Type B pancreatic cell (in vitro differentiated cells): ENCODE measurements around the gene LRIT3. TPM values are rescaled to one million over a fixed set of nuclear protein-coding genes. Genes with fewer than 3 reads are reported as not detected.
A peak's percentile ranks its signal among the peaks of the same experiment; 100 is the strongest.

Source experiments
- DNase-seq: peaks from one replicate; pipeline ENCODE4 v3.0.0; 2021; ENCODE audit warnings: mixed read lengths; ENCODE audit not compliant: unreplicated experiment; ENCODE audit errors: extremely low spot score
- H3K27ac Mint-ChIP-seq: 2 replicates; pipeline ENCODE4 v1.8.0; 2021; ENCODE audit warnings: mild to moderate bottlenecking, mixed read lengths
- H3K27me3 Mint-ChIP-seq: 2 replicates; pipeline ENCODE4 v1.8.0; 2021; ENCODE audit warnings: mixed read lengths
- H3K36me3 Mint-ChIP-seq: 2 replicates; pipeline ENCODE4 v1.8.0; 2021; ENCODE audit warnings: mixed read lengths
- H3K4me1 Mint-ChIP-seq: one replicate; pipeline ENCODE4 v1.8.0; 2021; ENCODE audit warnings: mixed read lengths; ENCODE audit not compliant: unreplicated experiment
- H3K4me3 Mint-ChIP-seq: 2 replicates; pipeline ENCODE4 v1.8.0; 2021; ENCODE audit warnings: mild to moderate bottlenecking, mixed read lengths
- H3K9me3 Mint-ChIP-seq: 2 replicates; pipeline ENCODE4 v1.8.0; 2021; ENCODE audit warnings: mixed read lengths
- total RNA-seq: library from RNA; stranded (reverse); gene quantifications from 2 replicates; pipeline ENCODE4 v1.2.1, GENCODE V29; 2021; ENCODE audit warnings: low replicate concordance
- TF ChIP-seq, protein P1 (sequence below): fragments of 200-600 bp; sonication (generic); conservative IDR thresholded peaks from 2 replicates; pipeline ENCODE4 v1.5.0; 2021; ENCODE audit warnings: antibody characterized with exemption, mild to moderate bottlenecking

Gene LRIT3
- total RNA-seq, 1 donor from 2014 or later = 0.27 TPM

DNA sequence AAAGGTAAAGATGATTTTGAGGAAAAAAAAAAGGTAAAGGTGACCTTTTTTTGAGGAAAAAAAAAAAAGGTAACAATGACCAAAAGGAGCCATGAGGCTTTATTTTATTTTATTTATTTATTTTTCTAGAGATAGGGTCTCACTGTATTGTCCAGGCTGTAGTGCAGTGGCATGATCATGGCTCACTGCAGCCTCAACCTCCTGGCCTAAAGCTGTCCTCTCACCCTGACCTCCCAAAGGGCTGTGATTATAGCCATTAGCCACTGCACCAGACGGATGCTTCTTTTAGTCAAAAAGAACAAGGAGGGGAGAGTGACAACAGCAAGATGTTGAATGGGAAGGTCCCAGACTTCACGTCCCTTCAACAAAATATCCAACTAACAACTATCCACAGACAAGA, 30.4 kb downstream of the LRIT3 start:
- Mint-ChIP-seq H3K27me3 (no peaks in the 10 kb centered on the region), H3K4me3 (no peak overlapping the region), H3K4me1 (no peaks in the 10 kb centered on the region), H3K36me3 (no peaks in the 10 kb centered on the region), H3K27ac (no peak overlapping the region), H3K9me3 (no peaks in the 10 kb centered on the region)
- no peak for DNase-seq
- TF ChIP-seq, protein P1, sequence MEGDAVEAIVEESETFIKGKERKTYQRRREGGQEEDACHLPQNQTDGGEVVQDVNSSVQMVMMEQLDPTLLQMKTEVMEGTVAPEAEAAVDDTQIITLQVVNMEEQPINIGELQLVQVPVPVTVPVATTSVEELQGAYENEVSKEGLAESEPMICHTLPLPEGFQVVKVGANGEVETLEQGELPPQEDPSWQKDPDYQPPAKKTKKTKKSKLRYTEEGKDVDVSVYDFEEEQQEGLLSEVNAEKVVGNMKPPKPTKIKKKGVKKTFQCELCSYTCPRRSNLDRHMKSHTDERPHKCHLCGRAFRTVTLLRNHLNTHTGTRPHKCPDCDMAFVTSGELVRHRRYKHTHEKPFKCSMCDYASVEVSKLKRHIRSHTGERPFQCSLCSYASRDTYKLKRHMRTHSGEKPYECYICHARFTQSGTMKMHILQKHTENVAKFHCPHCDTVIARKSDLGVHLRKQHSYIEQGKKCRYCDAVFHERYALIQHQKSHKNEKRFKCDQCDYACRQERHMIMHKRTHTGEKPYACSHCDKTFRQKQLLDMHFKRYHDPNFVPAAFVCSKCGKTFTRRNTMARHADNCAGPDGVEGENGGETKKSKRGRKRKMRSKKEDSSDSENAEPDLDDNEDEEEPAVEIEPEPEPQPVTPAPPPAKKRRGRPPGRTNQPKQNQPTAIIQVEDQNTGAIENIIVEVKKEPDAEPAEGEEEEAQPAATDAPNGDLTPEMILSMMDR = no peak

DNA sequence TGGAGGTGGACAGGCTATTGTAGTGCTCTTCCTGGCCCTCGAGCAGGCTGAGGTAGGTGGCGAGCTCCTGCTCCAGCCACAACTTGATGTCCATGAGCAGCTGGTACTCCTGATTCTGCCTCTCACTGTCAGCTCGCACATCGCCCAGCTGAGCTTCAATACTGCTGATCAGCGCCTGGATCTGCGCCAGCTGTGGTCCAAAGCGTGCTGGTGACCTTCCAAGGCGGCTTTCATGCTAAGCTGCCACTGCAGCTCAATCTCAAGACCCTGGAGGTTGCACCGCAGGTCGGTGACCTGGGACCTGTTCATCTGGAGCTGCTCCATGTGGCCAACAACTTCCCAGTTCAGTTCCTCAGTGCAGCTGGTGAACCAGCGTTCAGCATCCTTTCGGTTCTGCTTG, 31.2 kb downstream of the LRIT3 start:
- H3K36me3 Mint-ChIP-seq = no peaks in the 10 kb centered on the region
- H3K4me3 Mint-ChIP-seq = no peak overlapping the region
- TF ChIP-seq, protein P1 = no peak
- H3K27ac Mint-ChIP-seq = no peak overlapping the region
- H3K9me3 Mint-ChIP-seq = no peaks in the 10 kb centered on the region
- no peaks in the 10 kb centered on the region for H3K27me3 Mint-ChIP-seq
- DNase-seq = no peak
- no peaks in the 10 kb centered on the region for H3K4me1 Mint-ChIP-seq

DNA sequence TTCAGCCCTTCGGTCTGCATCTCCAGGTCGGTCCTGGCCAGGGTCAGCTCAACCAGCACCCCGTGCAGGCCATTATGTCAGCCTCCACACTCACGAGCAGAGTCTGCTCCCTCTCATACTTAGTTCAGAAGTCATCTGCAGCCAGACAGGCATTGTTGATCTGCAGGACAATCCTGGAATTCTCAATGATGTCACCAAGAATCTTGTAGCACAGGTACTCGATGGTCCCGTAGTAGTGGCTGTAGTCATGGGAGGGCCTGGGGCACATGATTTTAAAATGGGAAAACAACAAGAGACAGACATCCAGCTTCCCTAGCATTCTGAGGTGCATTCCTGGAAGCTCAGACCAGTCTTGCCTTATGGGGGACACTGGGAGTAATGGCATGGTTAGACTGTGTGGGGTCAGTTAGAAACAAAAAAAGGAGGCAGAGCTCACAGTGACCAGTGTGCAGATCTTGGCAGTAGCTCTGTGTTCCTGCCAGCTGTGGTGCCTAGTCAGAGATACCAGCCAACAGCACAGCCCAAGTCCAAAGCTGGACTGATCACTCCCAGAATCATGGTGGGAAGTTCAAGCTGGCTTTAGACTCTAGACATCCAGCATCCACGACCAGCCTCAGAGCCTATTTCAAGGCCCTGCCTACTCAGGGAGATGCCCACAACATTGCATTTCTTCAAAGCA, 31.9 kb downstream of the LRIT3 start:
- Mint-ChIP-seq H3K4me3 (no peak overlapping the region), H3K9me3 (no peaks in the 10 kb centered on the region), H3K27ac (peak overlapping the region; percentile 48), H3K4me1 (no peaks in the 10 kb centered on the region), H3K27me3 (no peaks in the 10 kb centered on the region), H3K36me3 (no peaks in the 10 kb centered on the region)
- no peak for DNase-seq
- TF ChIP-seq, protein P1 = no peak

DNA sequence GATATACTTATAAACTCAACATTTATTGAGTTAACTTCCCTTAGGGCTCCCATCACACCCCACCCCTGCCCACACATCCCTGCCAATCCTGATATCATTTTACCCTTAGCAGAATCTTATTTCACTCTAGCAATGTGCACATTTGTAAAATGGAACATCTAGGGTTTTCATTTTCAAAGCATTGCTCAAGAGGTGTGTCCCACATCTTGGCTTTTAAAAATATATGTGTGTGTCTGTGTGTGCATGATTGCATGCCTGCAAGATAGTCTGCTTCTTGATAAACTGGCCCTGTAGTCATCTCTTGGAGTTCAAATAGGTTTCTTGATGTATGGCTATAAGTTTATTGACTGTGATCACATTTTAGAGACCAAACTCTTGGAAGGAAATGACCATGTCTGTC, 38.4 kb downstream of the LRIT3 start:
- Mint-ChIP-seq H3K36me3 (no peaks in the 10 kb centered on the region), H3K9me3 (no peaks in the 10 kb centered on the region), H3K27me3 (no peaks in the 10 kb centered on the region), H3K4me3 (no peak overlapping the region), H3K27ac (no peak overlapping the region), H3K4me1 (no peaks in the 10 kb centered on the region)
- TF ChIP-seq, protein P1 = no peak
- no peak for DNase-seq

DNA sequence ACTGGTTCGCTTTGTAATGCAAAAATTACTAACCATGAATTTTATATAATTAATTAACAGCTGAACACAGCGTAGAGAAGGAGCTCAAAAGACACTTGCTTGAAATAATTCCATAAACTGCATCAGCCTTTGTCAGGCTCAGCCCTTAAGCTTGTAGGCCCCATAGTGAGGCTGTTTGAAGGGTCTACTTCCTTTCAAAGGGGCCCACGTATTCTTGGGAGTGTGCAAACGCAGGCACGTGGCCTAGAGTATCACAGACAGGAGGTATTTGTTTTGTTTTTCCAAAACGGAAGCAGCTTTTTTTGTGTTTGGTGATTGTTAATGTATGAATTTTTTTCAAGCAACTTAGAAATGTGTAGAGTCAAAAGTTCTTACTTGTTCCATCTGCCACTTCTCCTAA, 39.2 kb downstream of the LRIT3 start:
- TF ChIP-seq, protein P1 = no peak
- Mint-ChIP-seq H3K9me3 (no peaks in the 10 kb centered on the region), H3K27ac (no peak overlapping the region), H3K4me3 (no peak overlapping the region), H3K4me1 (no peaks in the 10 kb centered on the region), H3K36me3 (no peaks in the 10 kb centered on the region), H3K27me3 (no peaks in the 10 kb centered on the region)
- no peak for DNase-seq
